H9 (cell line): ENCODE results near the gene MRPL51. TPM values are rescaled to one million over a fixed set of nuclear protein-coding genes. Genes with fewer than 3 reads are reported as not detected.

ENCODE experiments used
- DNase-seq: peaks from one replicate; pipeline ENCODE4 v3.0.0-alpha.2; 2017
- H2AFZ ChIP-seq: one replicate; pipeline ENCODE4 v1.6.1; 2013; ENCODE audit warnings: mild to moderate bottlenecking, low read length, control low read depth, moderate library complexity
- H2AK5ac ChIP-seq: 2 replicates; pipeline ENCODE4 v1.6.1; 2013; ENCODE audit warnings: low read length, control low read depth, mixed read lengths; ENCODE audit not compliant: insufficient read length
- H2BK120ac ChIP-seq: one replicate; pipeline ENCODE4 v1.6.1; 2013; ENCODE audit warnings: low read depth, mild to moderate bottlenecking, low read length, control low read depth, inconsistent platforms; ENCODE audit not compliant: poor library complexity, severe bottlenecking
- H2BK12ac ChIP-seq: 2 replicates; pipeline ENCODE4 v1.6.1; 2013; ENCODE audit warnings: low read length, control low read depth, mixed read lengths, low read depth; ENCODE audit not compliant: insufficient read length
- H2BK15ac ChIP-seq: 2 replicates; pipeline ENCODE4 v1.6.1; 2013; ENCODE audit warnings: low read depth, low read length, control low read depth
- H2BK20ac ChIP-seq: one replicate; pipeline ENCODE4 v1.6.1; 2013; ENCODE audit warnings: low read depth, mild to moderate bottlenecking, low read length, control low read depth, inconsistent platforms; ENCODE audit not compliant: poor library complexity, severe bottlenecking
- H2BK5ac ChIP-seq: 2 replicates; pipeline ENCODE4 v1.6.1; 2013; ENCODE audit warnings: low read length, control low read depth, mixed read lengths; ENCODE audit not compliant: insufficient read length
- H3K14ac ChIP-seq: 2 replicates; pipeline ENCODE4 v1.6.1; 2013; ENCODE audit warnings: low read length, control low read depth; ENCODE audit not compliant: insufficient read depth
- H3K18ac ChIP-seq: 2 replicates; pipeline ENCODE4 v1.6.1; 2013; ENCODE audit warnings: low read depth, mild to moderate bottlenecking, mixed read lengths, low read length, control low read depth; ENCODE audit not compliant: insufficient read length
- H3K23ac ChIP-seq: 2 replicates; pipeline ENCODE4 v1.6.1; 2013; ENCODE audit warnings: low read length, control low read depth, mixed read lengths, low read depth; ENCODE audit not compliant: insufficient read length
- H3K23me2 ChIP-seq: 2 replicates; pipeline ENCODE4 v1.6.1; 2013; ENCODE audit warnings: low read depth, mild to moderate bottlenecking, mixed read lengths, low read length, control low read depth; ENCODE audit not compliant: insufficient read length, poor library complexity, severe bottlenecking
- H3K27ac ChIP-seq: 2 replicates; pipeline ENCODE4 v1.5.1; 2013; ENCODE audit warnings: low read length, control low read depth, mixed read lengths, low read depth; ENCODE audit not compliant: insufficient read length
- H3K27me3 ChIP-seq: 2 replicates; pipeline ENCODE4 v1.6.1; 2013; ENCODE audit warnings: low read length, control low read depth, inconsistent platforms; ENCODE audit not compliant: insufficient read depth
- H3K4ac ChIP-seq: 2 replicates; pipeline ENCODE4 v1.6.1; 2013; ENCODE audit warnings: low read depth, mild to moderate bottlenecking, control low read depth, inconsistent platforms, low read length, moderate library complexity
- H3K4me1 ChIP-seq: 2 replicates; pipeline ENCODE4 v1.6.1; 2013; ENCODE audit warnings: low read length, control low read depth, inconsistent platforms; ENCODE audit not compliant: insufficient read depth
- H3K4me2 ChIP-seq: 2 replicates; pipeline ENCODE4 v1.6.1; 2013; ENCODE audit warnings: low read length, control low read depth, mixed read lengths; ENCODE audit not compliant: insufficient read length, insufficient read depth
- H3K56ac ChIP-seq: 2 replicates; pipeline ENCODE4 v1.6.1; 2013; ENCODE audit warnings: low read depth, mild to moderate bottlenecking, mixed read lengths, low read length, control low read depth; ENCODE audit not compliant: insufficient read length
- H3K79me1 ChIP-seq: 2 replicates; pipeline ENCODE4 v1.6.1; 2013; ENCODE audit warnings: low read depth, mild to moderate bottlenecking, moderate library complexity, low read length, control low read depth, inconsistent platforms; ENCODE audit not compliant: insufficient read depth, poor library complexity, severe bottlenecking
- H3K79me2 ChIP-seq: 2 replicates; pipeline ENCODE4 v1.6.1; 2013; ENCODE audit warnings: low read length, control low read depth, inconsistent platforms; ENCODE audit not compliant: insufficient read depth
- H3K9ac ChIP-seq: 2 replicates; pipeline ENCODE4 v1.6.1; 2013; ENCODE audit warnings: low read length, control low read depth, mixed read lengths; ENCODE audit not compliant: insufficient read length; ENCODE audit errors: extremely low read depth
- H3K9me3 ChIP-seq: one replicate; pipeline ENCODE4 v1.6.1; 2013; ENCODE audit warnings: low read depth, low read length, inconsistent platforms; ENCODE audit not compliant: control insufficient read depth
- H3T11ph ChIP-seq: one replicate; pipeline ENCODE4 v1.6.1; 2013; ENCODE audit warnings: mild to moderate bottlenecking, low read length, control low read depth, inconsistent platforms
- H4K20me1 ChIP-seq: one replicate; pipeline ENCODE4 v1.6.1; 2013; ENCODE audit not compliant: control insufficient read depth, insufficient read length, insufficient read depth
- H4K5ac ChIP-seq: 2 replicates; pipeline ENCODE4 v1.6.1; 2013; ENCODE audit warnings: low read depth, mild to moderate bottlenecking, mixed read lengths, low read length, control low read depth; ENCODE audit not compliant: insufficient read length
- H4K8ac ChIP-seq: replicated peaks from 2 replicates; pipeline ENCODE4 v1.6.1; 2013; ENCODE audit warnings: low read length, control low read depth, mixed read lengths, low read depth; ENCODE audit not compliant: insufficient read length
- H4K91ac ChIP-seq: 2 replicates; pipeline ENCODE4 v1.6.1; 2013; ENCODE audit warnings: low read depth, mild to moderate bottlenecking, moderate library complexity, mixed read lengths, low read length, control low read depth; ENCODE audit not compliant: insufficient read length
- H3K27ac Mint-ChIP-seq, 3 experiments: 2 replicates in 2 of 3; 3 replicates in 1 of 3; pipeline ENCODE4 v1.8.0; 2020 to 2021; ENCODE audit warnings: mixed read lengths in 3 of 3, mild to moderate bottlenecking in 1 of 3, moderate library complexity in 1 of 3
- H3K27me3 Mint-ChIP-seq: 2 replicates; pipeline ENCODE4 v1.8.0; 2021; ENCODE audit warnings: low read depth, mild to moderate bottlenecking, moderate library complexity, mixed read lengths
- H3K36me3 Mint-ChIP-seq, 3 experiments: 2 replicates in 2 of 3; 3 replicates in 1 of 3; pipeline ENCODE4 v1.8.0; 2020 to 2021; ENCODE audit warnings: low read depth in 3 of 3, mixed read lengths in 3 of 3; ENCODE audit not compliant: insufficient read depth in 1 of 3
- H3K4me1 Mint-ChIP-seq, 2 experiments: 2 replicates each; pipeline ENCODE4 v1.8.0; 2020; ENCODE audit warnings: mixed read lengths in 2 of 2
- H3K4me3 Mint-ChIP-seq, 2 experiments: 2 replicates in 1 of 2; 3 replicates in 1 of 2; pipeline ENCODE4 v1.8.0; 2020 to 2021; ENCODE audit warnings: mild to moderate bottlenecking in 2 of 2, mixed read lengths in 2 of 2, moderate library complexity in 1 of 2
- H3K9me3 Mint-ChIP-seq, 2 experiments: 2 replicates in 1 of 2; 3 replicates in 1 of 2; pipeline ENCODE4 v1.8.0; 2020; ENCODE audit warnings: mild to moderate bottlenecking in 2 of 2, mixed read lengths in 2 of 2, moderate library complexity in 1 of 2
- WGBS: extraction: QIAGEN DNeasy Blood & Tissue Kit; methylation state at CpG from one replicate; pipeline ENCODE4 v1.1.7; 2013; ENCODE audit warnings: missing lambda C conversion rate, low lambda C conversion rate, mixed read lengths; ENCODE audit not compliant: insufficient read length; ENCODE audit errors: extremely low coverage; 5-methylcytosine and 5-hydroxymethylcytosine counted together
- total RNA-seq: library from RNA; stranded (reverse); gene quantifications from 2 replicates; pipeline ENCODE4 v1.2.1, GENCODE V29; 2021
- TF ChIP-seq, protein P1 (sequence below): fragments of 200-600 bp; sonication (generic); conservative IDR thresholded peaks from 3 replicates; pipeline ENCODE4 v1.8.0; 2021; ENCODE audit warnings: antibody characterized with exemption, mild to moderate bottlenecking

MRPL51 gene
- total RNA-seq, 1 experiment from 2014 or later: 329 TPM

DNA sequence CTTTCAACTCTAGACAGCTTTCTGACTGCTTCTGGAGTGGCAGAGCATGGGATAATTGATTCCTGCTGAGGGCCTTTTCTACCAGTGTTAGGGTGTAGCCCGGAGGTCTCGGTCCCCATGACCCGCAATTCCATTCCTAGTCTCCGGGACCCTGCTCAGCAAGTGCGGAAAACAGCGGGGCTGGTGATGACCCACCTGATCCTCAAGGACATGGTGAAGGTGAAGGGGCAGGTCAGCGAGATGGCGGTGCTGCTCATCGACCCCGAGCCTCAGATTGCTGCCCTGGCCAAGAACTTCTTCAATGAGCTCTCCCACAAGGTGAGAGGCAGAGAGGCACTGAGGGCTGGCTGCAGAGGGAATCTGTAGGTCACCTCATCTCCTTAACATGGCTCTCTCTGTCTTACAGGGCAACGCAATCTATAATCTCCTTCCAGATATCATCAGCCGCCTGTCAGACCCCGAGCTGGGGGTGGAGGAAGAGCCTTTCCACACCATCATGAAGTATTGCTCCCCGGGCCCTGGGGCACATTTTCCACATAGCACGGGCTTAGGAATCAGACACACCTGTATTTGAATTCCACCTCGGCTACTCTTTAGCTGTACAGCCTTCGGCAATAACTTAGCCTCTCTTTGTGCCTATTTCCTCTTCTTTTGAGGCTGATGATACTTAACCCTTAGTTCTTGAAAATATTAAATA is 35.6 kb upstream of the MRPL51 start:
- no peak overlapping the region for H3K4ac ChIP-seq
- no peak overlapping the region for H2BK12ac ChIP-seq
- H3K27me3 ChIP-seq: no peaks in the 10 kb centered on the region
- H3K14ac ChIP-seq: no peak overlapping the region
- Mint-ChIP-seq H3K4me3 (no peak overlapping the region), H3K27ac (peak overlapping the region; percentile 39 to 72 (median 44); a peak in 3 of 7 replicates), H3K4me1 (peaks cover 19 to 26% of the 10 kb centered on the region in 2 experiments), H3K36me3 (peaks cover 56 to 85% (median 82%) of the 10 kb centered on the region in 3 experiments), H3K27me3 (no peaks in the 10 kb centered on the region; the same call in 1 of the 2 replicates), H3K9me3 (no peaks in the 10 kb centered on the region)
- H3K9me3 ChIP-seq: no peaks in the 10 kb centered on the region
- no peak overlapping the region for H2BK120ac ChIP-seq
- no CpG with 5 or more reads among the region's 17 CpGs for WGBS
- H3K79me1 ChIP-seq: no peaks in the 10 kb centered on the region
- no peak overlapping the region for H3K18ac ChIP-seq
- no peak overlapping the region for H2BK15ac ChIP-seq
- TF ChIP-seq, protein P1, sequence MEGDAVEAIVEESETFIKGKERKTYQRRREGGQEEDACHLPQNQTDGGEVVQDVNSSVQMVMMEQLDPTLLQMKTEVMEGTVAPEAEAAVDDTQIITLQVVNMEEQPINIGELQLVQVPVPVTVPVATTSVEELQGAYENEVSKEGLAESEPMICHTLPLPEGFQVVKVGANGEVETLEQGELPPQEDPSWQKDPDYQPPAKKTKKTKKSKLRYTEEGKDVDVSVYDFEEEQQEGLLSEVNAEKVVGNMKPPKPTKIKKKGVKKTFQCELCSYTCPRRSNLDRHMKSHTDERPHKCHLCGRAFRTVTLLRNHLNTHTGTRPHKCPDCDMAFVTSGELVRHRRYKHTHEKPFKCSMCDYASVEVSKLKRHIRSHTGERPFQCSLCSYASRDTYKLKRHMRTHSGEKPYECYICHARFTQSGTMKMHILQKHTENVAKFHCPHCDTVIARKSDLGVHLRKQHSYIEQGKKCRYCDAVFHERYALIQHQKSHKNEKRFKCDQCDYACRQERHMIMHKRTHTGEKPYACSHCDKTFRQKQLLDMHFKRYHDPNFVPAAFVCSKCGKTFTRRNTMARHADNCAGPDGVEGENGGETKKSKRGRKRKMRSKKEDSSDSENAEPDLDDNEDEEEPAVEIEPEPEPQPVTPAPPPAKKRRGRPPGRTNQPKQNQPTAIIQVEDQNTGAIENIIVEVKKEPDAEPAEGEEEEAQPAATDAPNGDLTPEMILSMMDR: no peak
- H2BK5ac ChIP-seq: no peak overlapping the region
- H3K4me2 ChIP-seq: no peak overlapping the region
- no peaks in the 10 kb centered on the region for H3K4me1 ChIP-seq
- H3K23ac ChIP-seq: no peak overlapping the region
- H3T11ph ChIP-seq: no peak overlapping the region
- no peak overlapping the region for H3K27ac ChIP-seq
- H2AK5ac ChIP-seq: no peak overlapping the region
- peaks cover 8% of the 10 kb centered on the region for H3K23me2 ChIP-seq
- H3K79me2 ChIP-seq: no peaks in the 10 kb centered on the region
- no peak overlapping the region for H2AFZ ChIP-seq
- H4K20me1 ChIP-seq: no peaks in the 10 kb centered on the region
- no peak for DNase-seq
- H3K56ac ChIP-seq: no peak overlapping the region
- H4K5ac ChIP-seq: no peak overlapping the region
- H3K9ac ChIP-seq: no peak overlapping the region
- no peak overlapping the region for H2BK20ac ChIP-seq
- H4K91ac ChIP-seq: no peak overlapping the region
- no peak overlapping the region for H4K8ac ChIP-seq
